Fibroblast of villous mesenchyme (primary cell): ENCODE data around the gene GASK1A. TPM values are rescaled to one million over a fixed set of nuclear protein-coding genes. Genes with fewer than 3 reads are reported as not detected.
"Not testable (repeated sequence)": the region's sequence is repeated elsewhere in the genome, so short reads cannot be mapped to it uniquely, and the experiment has no call there.

Source experiments
- DNase-seq: peaks from one replicate; pipeline ENCODE4 v3.0.0-alpha.2; 2010; ENCODE audit warnings: low read depth
- H3K4me3 ChIP-seq: 2 replicates; pipeline ENCODE4 v1.5.1; 2011; ENCODE audit warnings: low read depth, mild to moderate bottlenecking, low read length
- CTCF ChIP-seq: IDR thresholded peaks from 2 replicates; pipeline ENCODE4 v1.5.1; 2012; ENCODE audit warnings: low read depth, mild to moderate bottlenecking, low read length; ENCODE audit not compliant: insufficient read depth
- total RNA-seq: library from RNA; depleted of rRNA; stranded (reverse); fragments of >200 nt; gene quantifications from 2 replicates; pipeline ENCODE4 v1.2.3, GENCODE V29; 2012

Gene GASK1A
- total RNA-seq, 1 donor: 1.7 TPM

GRCh38 chr3:43063114-43063513 lies 84.0 kb downstream of the GASK1A start:
- no peak for TF ChIP-seq CTCF
- no peak for DNase-seq
- no peak overlapping the region for H3K4me3 ChIP-seq

DNA sequence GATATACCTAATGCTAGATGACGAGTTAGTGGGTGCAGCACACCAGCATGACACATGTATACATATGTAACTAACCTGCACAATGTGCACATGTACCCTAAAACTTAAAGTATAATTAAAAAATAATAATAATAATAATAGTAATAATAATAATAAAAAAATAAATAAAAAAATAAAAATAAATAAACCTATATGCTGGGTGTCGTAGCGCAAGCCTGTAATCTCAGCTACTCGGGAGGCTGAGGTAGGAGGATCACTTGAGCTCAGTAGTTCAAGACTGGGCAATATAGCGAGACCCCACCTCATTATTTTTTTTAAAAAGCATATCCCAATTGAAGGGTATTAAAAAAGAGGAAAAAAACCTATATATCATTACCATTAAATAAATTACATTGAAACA lies 91.6 kb downstream of the GASK1A start:
- H3K4me3 ChIP-seq, DNase-seq: not testable (repeated sequence)

DNA sequence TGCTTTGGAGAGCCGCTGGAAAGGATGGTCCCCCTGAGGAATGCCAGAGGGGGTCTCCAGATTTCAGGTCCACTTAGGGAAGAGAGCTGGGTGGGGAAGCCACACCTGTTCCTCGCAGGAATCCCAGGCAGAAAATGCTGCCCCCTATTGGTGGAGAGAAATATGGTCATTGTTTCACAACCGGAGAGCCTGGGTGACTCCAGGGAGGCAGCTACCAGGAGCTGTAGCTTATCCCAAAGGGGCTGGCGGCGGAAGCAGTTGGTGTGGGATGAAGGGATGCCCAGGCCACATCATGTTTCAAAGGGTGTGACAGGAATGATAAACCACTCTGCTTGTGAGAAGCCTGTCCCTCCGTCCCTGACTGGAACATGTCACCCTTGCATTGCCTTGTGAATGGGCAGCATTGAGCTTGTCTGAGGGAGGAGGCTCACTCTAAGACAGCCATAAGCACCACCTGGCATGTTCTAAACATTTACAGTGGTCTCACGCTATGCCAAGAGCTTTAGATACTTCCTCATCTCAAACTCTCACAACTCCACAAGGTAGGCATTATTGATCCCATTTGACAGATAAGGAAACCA lies 92.3 kb downstream of the GASK1A start:
- no peak for DNase-seq
- H3K4me3 ChIP-seq: no peak overlapping the region
- TF ChIP-seq CTCF: peak; percentile 44

DNA sequence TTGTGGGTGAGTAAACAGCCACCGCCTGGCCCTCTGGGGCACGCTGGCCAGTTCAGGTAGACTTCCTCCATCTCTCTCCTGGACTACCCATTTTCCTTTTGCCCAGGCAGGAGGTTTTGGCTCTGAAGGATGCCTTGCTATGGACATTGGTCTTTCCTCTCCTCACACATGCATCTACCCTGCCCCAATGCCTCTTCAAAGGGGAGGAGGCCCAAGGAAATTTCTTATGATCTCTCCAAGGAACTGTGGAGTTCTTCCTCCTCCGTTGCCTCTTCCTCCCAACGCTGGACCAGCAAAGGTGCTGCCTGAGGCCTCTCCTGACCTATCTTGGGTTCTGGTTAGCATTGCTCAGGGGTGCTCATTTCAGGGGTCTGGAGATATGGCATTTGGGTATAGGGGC lies 93.2 kb downstream of the GASK1A start:
- no peak for TF ChIP-seq CTCF
- H3K4me3 ChIP-seq: no peak overlapping the region
- DNase-seq: no peak

DNA sequence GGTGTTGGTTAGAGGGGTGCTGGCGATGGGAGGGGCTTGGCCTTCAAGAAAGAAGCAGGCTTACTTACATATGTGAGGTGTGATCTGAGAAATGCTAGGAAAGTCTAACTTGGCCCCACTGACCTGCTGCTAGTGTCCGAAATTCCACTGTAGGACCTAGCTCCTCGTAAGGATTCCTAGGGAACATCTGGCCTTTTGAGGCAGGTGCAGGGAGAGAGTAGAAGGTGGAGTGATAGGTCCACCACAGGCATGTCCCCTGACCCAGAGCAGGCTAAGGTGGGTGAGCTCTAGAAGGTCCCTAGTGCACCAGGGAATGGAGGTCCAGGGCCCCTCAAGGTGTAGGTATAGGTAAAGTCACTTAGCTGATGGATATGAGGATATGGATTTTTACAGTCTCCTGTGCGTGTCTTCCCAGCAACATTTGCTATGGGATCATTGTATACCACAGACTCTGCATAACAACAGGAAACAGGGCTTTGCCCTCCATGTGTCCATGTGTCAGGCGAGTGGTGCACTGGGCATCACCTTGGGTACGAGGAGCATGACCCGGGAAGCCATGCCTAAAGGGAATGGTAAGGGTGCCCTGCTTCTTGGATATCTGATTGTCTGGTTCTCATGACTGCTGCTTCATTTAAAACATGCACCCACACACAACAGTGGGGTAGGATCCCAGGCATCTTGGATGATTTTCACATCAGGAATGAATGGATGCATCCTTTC lies 94.2 kb downstream of the GASK1A start:
- no peak overlapping the region for H3K4me3 ChIP-seq
- TF ChIP-seq CTCF: no peak
- DNase-seq: no peak

DNA sequence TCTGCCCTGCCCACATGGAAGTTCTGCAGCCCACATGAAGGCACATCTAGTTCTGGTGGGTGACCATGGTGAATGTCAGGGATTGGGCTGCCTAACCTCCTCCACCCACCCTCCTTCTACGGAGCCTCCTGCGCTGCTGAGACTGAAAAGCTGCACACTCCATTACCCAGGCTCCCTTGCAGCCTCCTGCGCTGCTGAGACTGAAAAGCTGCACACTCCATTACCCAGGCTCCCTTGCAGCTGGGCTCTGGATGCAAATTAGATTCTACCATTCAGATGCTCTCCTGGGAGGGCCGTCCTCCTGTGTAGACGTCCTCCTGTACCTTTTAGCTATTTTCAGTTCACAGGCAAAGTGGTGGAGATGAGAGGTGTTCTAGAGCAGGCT lies 94.7 kb downstream of the GASK1A start:
- no peak for DNase-seq
- TF ChIP-seq CTCF: no peak
- no peak overlapping the region for H3K4me3 ChIP-seq

GRCh38 chr3:43074482-43074881 lies 95.4 kb downstream of the GASK1A start:
- no peak overlapping the region for H3K4me3 ChIP-seq
- no peak for TF ChIP-seq CTCF
- DNase-seq: no peak
